Tracheal epithelial cell (primary cell): Measurements from ENCODE around the gene INPP5B. TPM values are rescaled to one million over a fixed set of nuclear protein-coding genes. Genes with fewer than 3 reads are reported as not detected.

ENCODE experiments used
- total RNA-seq: library from RNA; depleted of rRNA; stranded (reverse); fragments of >200 nt; gene quantifications from 2 replicates; pipeline ENCODE4 v1.2.1, GENCODE V29; 2014

INPP5B gene
- total RNA-seq = 7.0 and 11.3 TPM in 2 replicates

DNA sequence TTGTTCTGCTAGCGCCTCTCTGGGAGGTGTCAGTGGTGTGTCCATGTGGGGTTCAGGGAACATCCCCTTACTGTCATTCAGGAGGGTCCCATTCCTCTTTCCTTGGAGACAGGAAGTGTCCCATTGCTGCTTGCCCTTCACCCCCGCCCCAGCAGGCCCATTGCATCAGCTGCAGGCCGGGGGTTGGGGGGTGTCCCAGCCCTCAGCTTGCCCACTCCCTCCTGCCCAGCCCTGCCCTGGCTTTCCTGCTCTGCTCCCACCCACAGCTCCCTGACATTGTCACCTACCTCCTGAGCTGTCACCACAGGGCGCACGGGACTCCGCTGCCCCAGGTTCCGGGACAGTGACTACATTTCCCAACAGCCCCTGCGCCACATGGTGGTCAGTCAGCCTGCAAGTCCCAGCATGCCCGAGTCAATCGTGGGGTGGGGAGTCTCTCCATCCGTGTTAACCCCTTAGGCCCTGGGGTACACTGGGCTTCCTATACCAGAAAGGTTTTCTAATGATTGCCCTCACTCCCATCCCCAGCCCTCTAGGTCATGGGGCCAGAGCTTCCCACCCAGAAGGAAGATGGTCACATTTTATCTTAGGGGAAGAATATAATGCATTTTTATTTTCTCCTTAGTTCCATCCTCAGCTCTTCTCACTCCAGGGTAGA is at the start of gene INPP5B:
Gene INPP5B, minus strand, starts transcription at position 351 of the 658 bp plus-strand sequence. CDS start 745 bp downstream, outside the sequence.

DNA sequence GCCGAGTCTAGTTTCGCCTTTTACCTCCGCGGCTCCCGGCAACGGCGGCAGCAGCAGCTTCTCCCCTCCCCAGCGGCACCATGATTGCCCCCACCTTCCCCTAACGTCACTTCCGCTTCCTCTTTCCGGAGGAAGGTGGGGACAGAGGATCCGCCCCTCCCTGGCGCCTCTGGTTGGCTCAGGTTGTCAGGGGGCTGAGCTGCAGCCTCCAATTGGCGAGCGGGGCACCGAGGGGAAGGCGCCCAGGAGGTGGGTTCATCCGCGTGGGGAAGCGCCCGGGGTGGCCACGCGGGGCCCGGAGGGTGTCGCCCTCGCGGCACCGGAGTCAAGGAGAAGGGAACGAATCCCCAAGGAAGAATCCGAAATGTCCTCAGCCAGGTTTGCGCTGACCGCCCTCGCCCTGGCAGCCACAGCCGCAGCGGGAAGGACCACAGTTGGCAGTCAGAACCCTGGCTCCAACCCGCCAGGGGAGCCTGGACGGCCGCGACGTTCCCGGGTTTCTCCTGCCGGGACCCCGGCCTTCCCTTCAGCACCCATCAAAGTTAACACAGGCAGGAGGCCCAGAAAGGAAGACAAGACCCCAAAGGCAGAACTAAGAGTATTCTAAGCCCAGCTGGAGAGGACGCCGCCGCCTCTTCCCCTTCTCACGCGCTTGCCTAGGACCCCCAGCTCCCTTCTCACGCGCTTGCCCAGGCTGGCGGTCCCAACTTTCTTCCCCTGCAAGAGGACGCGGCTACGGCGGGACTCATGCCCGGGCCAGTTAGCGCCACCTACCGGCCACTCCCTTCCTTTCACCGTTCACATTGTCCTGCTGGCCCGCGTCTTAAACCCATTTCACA is 87.1 kb downstream of the INPP5B start, which contains the start of gene MTF1:
Gene MTF1, minus strand, starts transcription at position 86 of the 839 bp plus-strand sequence. CDS start 1,934 bp downstream, outside the sequence.

Other genes with a start within 250 kb of the INPP5B start
- 0.24 TPM in 1 of 2 replicates, not detected in the other for gene EPHA10, start 181.9 kb downstream of the INPP5B start, total RNA-seq
- 0.64 and 2.2 TPM in 2 replicates for gene MANEAL, start 153.2 kb downstream of the INPP5B start, total RNA-seq
- 42.8 and 54.9 TPM in 2 replicates for gene C1orf122, start 139.3 kb downstream of the INPP5B start, total RNA-seq
- gene YRDC, start 138.8 kb downstream of the INPP5B start, total RNA-seq = 42.7 and 49.7 TPM in 2 replicates
- 1.9 and 3.6 TPM in 2 replicates for gene MTF1, start 87.5 kb downstream of the INPP5B start, total RNA-seq
- gene SF3A3, start 43.0 kb upstream of the INPP5B start, total RNA-seq = 60.2 and 97.0 TPM in 2 replicates
- gene FHL3, start 58.5 kb upstream of the INPP5B start, total RNA-seq = 6.8 and 9.2 TPM in 2 replicates
- 26.4 and 31.8 TPM in 2 replicates for gene UTP11, start 65.7 kb upstream of the INPP5B start, total RNA-seq
- gene POU3F1, start 99.7 kb upstream of the INPP5B start, total RNA-seq = under 0.01 and 0.48 TPM in 2 replicates